Effector CD8-positive, alpha-beta T cell (primary cell): Measurements from ENCODE around the gene DCAF7.

ENCODE experiments used
- DNase-seq: peaks from one replicate; lab custom pipeline; 2025; lab: John Stamatoyannopoulos, UW

The DCAF7 gene

GRCh38 chr17:63544467-63545301 is 5.6 kb upstream of the DCAF7 start:
- no peak for DNase-seq

DNA sequence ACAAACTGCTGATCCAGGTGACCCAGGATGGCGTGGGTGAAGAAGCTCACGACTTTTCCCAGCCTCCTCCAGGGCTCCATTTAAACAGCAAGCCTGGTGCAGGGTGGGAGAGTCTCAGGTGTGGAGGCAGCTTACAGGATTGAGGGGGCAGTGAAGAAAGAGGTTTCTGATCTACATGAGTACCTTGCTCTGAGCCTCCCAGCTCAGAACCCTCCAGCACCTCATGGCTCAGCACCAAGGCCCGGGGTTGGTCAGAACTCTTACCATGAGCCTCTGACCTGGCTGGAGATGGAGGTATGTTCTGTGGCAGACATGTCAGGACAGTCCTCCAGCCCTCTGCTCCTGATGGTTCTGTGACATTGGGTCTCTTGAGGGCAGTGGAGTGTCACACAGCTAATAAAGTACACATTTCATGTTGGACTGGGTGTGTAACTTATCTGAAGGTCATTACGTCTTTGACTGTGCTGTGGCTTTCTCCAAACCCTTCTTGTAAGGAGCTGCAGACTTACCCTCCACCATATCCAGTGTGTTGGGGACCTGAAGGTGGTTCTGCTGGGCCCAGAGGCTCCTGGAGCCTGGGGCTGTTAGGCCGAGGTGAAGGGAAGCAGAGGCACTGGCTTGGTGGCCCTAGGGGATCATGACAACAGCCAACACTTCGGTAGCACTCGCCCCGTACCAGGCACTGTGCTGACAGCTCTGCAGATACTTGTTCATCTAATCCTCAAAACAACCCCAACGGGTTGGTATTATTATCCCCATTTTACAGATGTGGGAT is 3.8 kb upstream of the DCAF7 start:
- no peak for DNase-seq

- no peak for DNase-seq
Observed at GRCh38 chr17:63547083-63547523, 3.2 kb upstream of the DCAF7 start.

DNA sequence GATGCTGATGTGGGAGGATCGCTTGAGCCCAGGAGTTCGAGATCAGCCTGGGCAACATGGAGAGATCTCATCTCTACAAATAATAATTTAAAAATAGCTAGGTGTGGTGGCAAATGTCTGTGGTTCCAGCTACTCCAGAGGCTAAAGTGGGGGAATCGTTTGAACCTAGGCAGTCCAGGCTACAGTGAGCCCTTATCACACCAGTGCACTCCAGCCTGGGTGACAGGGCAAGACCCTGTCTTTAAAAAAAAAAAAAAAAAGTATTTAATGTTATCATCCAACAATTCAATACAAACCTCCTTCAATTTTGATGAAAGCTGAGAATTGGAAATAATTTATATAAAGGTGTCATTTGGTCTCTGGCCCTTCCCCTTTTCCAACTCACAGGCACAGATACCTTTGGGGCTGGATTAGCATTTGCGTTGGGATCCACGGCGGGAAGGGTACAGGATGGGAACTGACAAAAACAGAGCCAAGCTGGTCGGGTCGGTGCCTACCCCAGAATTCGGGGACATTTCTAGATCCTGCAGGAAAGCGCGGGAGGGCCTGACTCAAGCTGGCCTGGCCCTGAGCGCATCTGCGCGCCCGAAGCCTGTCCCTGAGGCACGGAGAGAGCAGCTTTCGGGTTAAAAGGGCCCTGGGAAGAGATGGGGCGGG is 860 bp upstream of the DCAF7 start:
- DNase-seq, result no peak

GRCh38 chr17:63550817-63551639 is 751 bp downstream of the DCAF7 start:
- DNase-seq, result no peak

GRCh38 chr17:63552211-63552610 is 1.9 kb downstream of the DCAF7 start:
- no peak for DNase-seq

GRCh38 chr17:63555500-63556156 is 5.4 kb downstream of the DCAF7 start:
- no peak for DNase-seq

GRCh38 chr17:63557416-63557815 is 7.1 kb downstream of the DCAF7 start:
- DNase-seq, result no peak

- no peak for DNase-seq
Observed at GRCh38 chr17:63558441-63558840, 8.2 kb downstream of the DCAF7 start.

DNA sequence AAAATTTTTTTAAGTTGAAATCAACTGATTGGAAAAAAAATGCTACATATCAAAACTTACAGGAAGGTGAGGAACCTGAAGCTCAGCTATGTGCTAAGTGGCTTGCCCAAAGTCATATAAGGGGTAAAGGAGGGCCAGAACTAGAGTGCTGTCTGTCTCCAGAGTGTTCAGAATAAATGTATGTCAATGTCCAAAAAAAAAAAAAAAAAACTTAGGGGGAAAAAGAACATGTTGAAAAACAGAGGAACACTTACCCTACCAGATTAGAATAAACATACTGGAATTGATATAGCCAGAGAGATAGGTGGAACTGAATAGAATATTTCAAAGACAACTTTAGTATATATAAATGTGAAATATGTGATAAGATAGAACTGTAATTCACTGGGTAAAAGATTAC is 11.5 kb downstream of the DCAF7 start:
- no peak for DNase-seq

DNA sequence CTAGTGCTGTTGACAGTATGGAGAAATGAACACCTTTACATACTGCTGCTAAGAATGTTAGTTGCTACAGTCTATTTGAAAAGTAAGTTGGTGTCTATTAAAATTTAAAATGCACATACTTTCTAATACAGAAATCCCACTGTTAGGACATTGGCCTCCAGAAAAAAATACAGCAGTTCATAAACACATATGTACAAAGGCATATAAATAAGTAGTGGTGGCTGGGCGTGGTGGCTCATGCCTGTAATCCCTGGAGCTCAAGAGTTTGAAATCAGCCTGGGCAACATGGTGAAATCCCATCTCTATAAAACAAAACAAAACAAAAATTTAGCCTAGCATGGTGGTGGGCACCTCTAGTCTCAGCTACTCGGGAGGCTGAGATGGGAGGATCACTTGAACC is 13.1 kb downstream of the DCAF7 start:
- DNase-seq, result no peak

DNA sequence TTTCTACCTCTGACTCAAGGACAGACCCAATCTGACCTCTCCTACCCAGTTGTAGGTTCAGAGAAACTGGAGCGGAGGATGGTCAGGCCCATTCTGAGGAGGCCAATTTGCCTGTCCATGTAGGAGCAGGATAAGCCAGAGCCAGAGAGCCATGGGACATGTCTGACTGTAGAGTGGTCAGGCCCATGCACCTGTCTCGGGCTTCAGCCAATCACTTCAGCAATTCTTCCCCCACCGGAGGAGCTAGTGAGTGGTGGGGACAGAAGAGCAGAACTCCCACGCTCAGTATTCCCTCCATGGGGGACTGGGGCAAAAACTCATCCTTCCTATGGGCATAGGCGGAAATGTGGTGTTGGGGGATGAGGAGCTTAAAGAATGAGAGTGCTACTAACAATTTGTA is 14.3 kb downstream of the DCAF7 start:
- DNase-seq, result no peak

DNA sequence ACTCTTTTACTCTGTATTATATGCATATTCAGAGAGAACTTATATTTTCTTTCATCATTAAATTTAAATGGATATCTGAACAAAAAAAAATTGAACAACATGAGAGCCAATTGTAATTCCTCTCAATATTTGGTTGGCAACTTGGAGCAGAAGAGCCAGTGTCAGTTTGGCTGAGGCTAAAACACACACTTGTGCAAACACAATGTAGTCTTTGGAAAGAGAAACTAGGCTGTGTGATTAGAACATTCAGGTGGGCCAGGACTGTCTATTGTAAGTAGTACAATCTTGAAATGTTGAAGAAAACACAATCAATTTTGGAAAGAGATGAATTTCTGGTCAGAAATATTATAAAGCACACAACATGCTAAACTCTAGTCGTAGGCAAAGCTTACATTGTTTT is 17.0 kb downstream of the DCAF7 start:
- DNase-seq, result no peak

GRCh38 chr17:63568563-63568962 is 18.3 kb downstream of the DCAF7 start:
- no peak for DNase-seq

DNA sequence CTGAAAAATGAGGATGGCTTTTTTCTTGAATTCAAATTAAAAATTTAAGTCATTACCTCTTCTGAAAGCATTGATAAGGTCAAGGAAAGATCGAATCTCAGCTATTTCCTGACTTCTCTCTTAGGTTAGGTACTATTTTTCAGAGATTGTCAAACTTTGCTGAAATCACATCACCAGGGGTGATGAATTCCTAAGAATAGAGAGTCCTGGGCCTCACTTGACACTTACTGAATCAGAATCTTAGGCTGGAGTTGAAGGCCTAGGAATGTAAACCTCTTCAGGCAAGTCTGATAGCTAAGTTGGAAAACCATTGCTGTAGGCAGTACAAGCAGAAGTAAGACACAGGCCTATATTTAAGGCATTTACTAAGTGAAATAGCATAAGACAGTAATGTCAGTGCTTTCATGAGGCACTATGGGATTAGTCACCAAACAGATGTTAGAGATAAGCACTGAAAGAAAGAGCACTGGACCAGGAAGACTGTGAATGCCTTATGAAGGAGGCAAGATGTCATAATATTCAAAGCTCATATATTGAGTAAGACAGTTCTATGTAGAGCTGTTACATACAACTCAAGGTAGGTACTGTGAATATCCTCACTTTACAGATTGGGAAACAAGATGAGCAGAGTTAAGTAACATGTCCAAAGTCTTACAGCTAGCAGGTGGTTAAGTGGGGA is 21.5 kb downstream of the DCAF7 start:
- DNase-seq, result no peak

DNA sequence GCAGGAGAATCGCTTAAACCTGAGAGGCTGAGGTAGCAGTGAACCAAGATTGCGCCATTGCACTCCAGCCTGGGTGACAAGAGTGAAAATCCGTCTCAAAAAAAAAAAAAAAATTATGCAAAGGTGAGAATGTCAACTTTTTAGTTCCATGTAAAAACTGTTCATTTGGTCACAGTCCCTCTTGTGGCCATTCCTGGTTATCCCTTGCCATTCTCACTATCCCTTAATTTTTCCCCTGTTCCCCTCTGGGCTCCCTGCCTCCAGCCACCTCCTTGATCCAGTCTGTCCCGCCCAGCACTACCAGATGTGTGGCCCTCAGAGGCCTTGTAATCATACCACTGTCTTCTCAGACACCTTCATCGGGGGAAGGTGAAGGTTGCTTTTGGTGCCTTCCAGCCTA is 23.4 kb downstream of the DCAF7 start:
- no peak for DNase-seq

DNA sequence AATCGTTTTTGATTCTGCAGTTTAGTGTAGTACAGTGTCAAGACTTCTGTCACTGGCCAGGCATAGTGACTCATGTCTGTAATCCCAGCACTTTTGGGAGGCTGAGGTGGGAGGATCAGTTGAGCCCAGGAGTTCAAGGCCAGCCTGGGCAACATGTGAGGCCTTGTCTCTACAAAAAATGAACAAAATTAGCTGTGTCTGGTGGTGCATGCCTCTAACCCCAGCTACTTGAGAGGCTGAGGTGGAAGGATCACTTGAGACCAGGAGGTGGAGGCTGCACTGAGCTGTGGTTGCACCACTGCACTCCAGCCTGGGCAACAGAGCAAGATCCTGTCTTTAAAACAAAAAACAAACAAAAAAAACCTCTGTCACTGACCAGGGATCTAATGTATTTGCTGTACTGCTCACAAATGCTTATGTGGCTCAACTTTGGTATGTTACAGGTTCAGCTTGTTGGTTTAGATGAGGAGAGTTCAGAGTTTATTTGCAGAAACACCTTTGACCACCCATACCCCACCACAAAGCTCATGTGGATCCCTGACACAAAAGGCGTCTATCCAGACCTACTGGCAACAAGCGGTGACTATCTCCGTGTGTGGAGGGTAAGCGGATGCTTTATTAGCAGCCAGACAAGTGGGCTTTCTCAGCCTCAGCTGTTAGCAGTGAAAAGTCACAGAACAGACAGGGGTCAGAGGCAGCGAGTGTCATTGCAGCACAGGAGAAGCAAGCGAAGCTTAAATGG is 27.9 kb downstream of the DCAF7 start:
- no peak for DNase-seq

DNA sequence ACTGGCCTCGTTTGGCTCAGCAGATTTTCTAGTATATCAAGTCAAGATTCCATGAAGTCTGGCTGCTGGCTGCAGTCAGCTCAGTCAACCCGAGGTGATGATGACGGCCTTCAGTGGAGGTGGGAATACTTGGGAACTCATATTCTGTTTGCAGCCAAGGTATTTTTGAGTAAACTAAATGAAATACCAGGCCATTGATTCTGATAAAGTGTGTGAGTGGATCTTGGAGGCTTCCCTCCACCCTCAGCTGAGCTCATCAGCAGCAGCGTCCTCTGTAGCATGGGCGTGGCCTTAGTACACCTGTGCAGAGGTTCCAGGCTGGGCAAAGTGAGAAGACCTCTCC is 28.5 kb downstream of the DCAF7 start:
- DNase-seq, result no peak

DNA sequence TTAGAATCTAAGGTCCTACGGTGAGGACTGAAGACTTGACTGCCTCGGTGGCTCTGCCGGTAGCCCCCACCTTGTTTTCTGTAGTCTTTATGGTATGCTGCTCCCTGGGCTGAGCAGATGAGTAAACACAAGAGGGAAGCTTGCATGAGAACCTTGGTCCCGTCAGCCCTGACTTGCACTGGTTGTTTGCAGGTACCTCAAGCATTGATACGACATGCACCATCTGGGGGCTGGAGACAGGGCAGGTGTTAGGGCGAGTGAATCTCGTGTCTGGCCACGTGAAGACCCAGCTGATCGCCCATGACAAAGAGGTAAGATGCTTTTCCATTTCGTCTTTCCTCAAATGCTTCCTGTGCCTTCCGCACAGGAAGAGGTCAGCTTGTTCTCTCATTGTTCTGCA is 29.4 kb downstream of the DCAF7 start:
- no peak for DNase-seq

- no peak for DNase-seq
Observed at GRCh38 chr17:63587770-63588169, 37.5 kb downstream of the DCAF7 start.
